GM10266 (cell line): ENCODE data around the gene COX14.
A peak's percentile ranks its signal among the peaks of the same experiment; 100 is the strongest.

Experiments
- DNase-seq: peaks from one replicate; pipeline ENCODE4 v3.0.0; 2012; ENCODE audit errors: extremely low spot score
- TF ChIP-seq, protein P1 (sequence below): IDR thresholded peaks from 2 replicates; pipeline ENCODE4 v1.5.1; 2012; ENCODE audit warnings: mild to moderate bottlenecking, low read depth; ENCODE audit not compliant: control insufficient read depth, insufficient read depth; ENCODE audit errors: missing control alignments

Gene COX14

DNA sequence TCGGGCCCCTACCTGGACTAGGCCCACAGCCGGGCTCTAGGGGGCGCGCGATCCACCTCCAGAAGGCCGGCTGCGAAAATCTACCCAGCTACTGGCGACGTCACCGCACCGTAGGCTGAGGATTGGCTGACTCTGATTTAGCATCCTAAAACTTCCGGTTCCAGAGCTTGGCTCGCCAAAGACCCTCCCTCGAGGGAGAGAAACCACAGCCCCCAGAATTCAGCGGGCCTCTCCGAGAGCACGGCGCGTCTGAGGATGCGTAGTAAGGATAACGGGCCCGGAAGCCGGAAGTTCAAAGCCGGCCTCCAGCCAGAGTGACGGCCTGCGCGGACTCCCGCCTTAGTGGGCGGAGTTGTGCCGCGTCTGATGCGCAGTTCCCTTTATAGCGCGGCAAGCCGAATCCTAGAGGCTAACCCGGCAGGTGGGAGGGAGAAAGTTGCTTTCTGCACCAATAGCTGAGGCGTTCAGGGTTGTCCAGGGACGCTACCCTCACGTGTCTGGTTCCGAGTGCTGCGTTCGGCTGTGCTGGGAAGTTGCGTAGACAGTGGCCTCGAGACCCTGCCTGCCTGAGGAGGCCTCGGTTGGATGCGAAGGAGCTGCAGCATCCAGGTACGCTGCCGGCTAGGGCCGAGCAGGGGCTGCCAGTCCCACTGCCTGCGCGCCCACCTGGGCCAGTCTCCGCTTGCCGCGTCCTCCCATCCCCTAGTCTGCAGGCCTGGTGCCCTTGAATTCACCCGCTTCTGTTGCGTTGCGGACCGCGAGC lies at the start of gene COX14:
Gene COX14, plus strand, starts transcription at position 544 of the 763 bp plus-strand sequence. CDS start 7,808 bp downstream, outside the sequence.
- peak; percentile 92 for DNase-seq
- TF ChIP-seq, protein P1, sequence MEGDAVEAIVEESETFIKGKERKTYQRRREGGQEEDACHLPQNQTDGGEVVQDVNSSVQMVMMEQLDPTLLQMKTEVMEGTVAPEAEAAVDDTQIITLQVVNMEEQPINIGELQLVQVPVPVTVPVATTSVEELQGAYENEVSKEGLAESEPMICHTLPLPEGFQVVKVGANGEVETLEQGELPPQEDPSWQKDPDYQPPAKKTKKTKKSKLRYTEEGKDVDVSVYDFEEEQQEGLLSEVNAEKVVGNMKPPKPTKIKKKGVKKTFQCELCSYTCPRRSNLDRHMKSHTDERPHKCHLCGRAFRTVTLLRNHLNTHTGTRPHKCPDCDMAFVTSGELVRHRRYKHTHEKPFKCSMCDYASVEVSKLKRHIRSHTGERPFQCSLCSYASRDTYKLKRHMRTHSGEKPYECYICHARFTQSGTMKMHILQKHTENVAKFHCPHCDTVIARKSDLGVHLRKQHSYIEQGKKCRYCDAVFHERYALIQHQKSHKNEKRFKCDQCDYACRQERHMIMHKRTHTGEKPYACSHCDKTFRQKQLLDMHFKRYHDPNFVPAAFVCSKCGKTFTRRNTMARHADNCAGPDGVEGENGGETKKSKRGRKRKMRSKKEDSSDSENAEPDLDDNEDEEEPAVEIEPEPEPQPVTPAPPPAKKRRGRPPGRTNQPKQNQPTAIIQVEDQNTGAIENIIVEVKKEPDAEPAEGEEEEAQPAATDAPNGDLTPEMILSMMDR: peak; percentile 86

DNA sequence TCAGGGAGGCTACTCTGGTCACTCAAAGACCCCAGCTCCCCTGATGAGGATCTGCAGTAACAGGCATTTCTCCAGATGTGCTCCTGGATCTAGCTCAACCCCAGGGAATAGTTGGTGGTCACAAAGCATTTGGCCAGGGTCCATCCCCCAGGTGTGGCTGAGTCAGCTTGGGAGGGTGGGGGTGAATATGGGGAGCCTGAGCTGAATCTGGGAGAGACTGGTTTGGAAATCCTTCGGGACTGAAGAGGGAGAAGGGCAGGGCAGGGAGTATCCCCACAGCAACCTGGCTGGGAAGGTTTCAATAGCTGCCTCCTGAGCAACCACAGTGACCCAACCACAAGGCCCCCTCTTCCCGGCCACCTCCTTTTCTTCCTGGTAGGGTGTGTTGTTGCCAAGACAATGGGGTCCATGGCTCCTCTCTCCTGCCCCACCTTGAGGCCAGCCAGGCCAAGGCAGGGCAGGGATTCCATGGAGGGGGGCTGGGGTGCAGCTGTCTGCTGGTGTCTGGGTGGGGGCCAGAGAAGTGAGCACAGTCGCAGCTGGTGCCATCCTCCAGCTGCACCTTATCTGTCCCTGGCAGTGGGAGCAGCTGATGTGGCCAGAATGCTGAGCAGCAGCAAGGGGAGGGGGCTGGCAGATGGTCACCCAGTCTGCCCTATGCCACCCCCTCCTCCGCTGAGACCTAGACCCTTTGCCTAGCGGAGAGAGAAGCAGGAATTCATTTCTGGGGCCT lies 49.1 kb upstream of the COX14 start:
- TF ChIP-seq, protein P1: no peak
- DNase-seq: no peak

DNA sequence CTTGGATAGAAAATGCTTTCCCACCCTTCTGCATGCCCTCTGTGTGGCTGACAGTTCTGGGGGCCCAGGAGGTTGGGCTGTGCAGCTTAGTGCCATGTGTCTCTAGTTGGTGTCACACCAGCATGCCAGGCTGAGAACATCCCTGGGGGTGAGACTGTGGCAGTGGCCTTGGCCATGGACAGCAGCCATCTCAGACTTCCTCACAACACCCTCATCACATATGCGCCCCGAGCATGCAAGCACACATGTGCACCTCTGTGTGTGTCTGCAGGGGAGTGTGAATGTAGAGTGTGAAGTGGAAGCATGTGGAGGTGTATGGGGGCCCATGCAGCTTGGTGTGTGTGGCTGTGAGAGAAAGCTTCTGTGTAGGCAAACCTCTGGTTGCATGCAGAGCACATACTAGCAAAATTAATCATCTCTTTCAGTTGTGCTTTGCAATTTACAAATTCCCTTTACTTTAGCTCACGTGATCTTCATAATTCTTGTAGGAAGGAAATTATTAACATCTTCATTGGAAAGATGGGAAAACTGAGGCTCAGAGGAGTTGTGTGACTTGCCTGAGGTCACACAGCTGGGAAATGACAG lies 46.2 kb upstream of the COX14 start:
- no peak for DNase-seq
- TF ChIP-seq, protein P1: no peak

DNA sequence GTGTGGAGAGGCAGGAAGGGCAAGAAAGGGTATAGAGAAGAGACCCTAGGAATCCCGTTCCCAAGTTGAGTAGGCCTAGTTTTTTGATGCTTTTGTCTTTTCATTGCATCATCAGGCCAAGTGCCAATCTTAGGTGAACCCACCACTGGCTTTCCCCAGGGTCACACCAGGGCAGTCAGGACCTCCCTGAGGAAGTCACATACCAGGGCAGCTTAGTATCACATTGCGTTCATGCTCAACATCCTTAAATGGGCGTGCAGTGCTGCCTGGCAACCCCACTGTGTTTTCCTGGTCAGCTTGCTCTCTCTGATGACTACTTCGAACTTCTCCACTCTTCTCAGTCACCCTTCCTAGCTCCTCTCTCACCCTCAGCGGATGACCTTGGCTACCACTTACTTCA lies 45.6 kb upstream of the COX14 start:
- DNase-seq: no peak

DNA sequence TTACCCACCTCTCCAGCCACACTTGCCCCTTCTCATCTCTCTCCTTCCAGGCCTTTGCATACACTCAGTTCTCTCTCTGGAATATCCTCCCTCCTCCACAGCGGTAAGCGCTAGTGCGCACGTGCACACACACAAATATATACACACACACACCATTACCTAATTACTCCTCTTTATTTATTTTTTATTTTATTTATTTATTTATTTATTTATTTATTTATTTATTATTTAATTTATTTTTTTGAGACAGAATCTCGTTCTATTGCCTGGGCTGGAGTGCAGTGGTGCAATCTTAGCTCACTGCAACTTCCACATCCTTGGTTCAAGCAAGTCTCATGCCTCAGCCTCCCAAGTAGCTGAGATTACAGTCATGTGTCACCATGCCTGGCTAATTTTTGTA lies 43.0 kb upstream of the COX14 start:
- TF ChIP-seq, protein P1: no peak
- no peak for DNase-seq

More for the DNA sequence above, 45.6 kb upstream of the COX14 start:
- TF ChIP-seq, protein P1: no peak

DNA sequence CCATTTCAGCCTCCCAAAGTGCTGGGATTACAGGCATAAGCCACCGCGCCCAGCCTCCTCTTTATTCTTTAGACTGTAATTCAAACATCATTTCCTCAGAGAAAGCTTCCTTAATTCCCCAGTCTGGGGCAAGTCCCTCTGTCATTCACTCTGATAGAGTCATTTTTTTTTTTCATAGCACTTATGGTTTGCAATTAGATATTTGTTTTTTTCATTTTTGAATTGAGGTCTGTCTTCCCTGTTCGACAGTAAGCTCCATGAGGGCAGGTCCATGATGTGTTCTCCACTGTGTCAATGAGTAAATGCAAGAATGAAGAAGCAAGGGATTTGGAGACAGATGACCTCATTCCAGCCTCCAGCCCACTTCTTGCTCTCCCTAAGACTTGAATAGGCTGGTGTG lies 42.5 kb upstream of the COX14 start:
- TF ChIP-seq, protein P1: no peak
- no peak for DNase-seq
